Ovary (tissue), 3 donors: ENCODE data around the gene SLC29A4.

ENCODE experiments used
- CTCF ChIP-seq, 3 donors: fragments of 450-650 bp in 2 of 3; fragments of 200-600 bp in 1 of 3; IDR thresholded peaks; one replicate each; pipeline versions ENCODE4 v1.5.1 to v1.8.0; 2016 to 2022; ENCODE audit warnings: antibody characterized with exemption in 3 of 3, mild to moderate bottlenecking in 1 of 3
- EP300 ChIP-seq: sonication (generic); formaldehyde crosslinking; IDR thresholded peaks from one replicate; pipeline ENCODE4 v1.6.1; 2017; ENCODE audit warnings: antibody characterized with exemption
- POLR2A ChIP-seq: fragments of 450-650 bp; IDR thresholded peaks from one replicate; pipeline ENCODE4 v1.6.1; 2017; ENCODE audit warnings: antibody characterized with exemption, mild to moderate bottlenecking, moderate library complexity
- donor health status: DM: no; HTN: no; CAD: no.

GRCh38 chr7:5266191-5267028 is 16.3 kb upstream of the SLC29A4 start:
- TF ChIP-seq POLR2A, result no peak
- no peak for TF ChIP-seq CTCF (IDR thresholded peaks at IDR 0.05)
- no peak for TF ChIP-seq EP300
